H9 (cell line): Measurements from ENCODE around the gene POU2F3. TPM values are rescaled to one million over a fixed set of nuclear protein-coding genes. Genes with fewer than 3 reads are reported as not detected.

Experiments
- DNase-seq: peaks from one replicate; pipeline ENCODE4 v3.0.0-alpha.2; 2017
- H2AFZ ChIP-seq: one replicate; pipeline ENCODE4 v1.6.1; 2013; ENCODE audit warnings: mild to moderate bottlenecking, low read length, control low read depth, moderate library complexity
- H2AK5ac ChIP-seq: 2 replicates; pipeline ENCODE4 v1.6.1; 2013; ENCODE audit warnings: low read length, control low read depth, mixed read lengths; ENCODE audit not compliant: insufficient read length
- H2BK120ac ChIP-seq: one replicate; pipeline ENCODE4 v1.6.1; 2013; ENCODE audit warnings: low read depth, mild to moderate bottlenecking, low read length, control low read depth, inconsistent platforms; ENCODE audit not compliant: poor library complexity, severe bottlenecking
- H2BK12ac ChIP-seq: 2 replicates; pipeline ENCODE4 v1.6.1; 2013; ENCODE audit warnings: low read length, control low read depth, mixed read lengths, low read depth; ENCODE audit not compliant: insufficient read length
- H2BK15ac ChIP-seq: 2 replicates; pipeline ENCODE4 v1.6.1; 2013; ENCODE audit warnings: low read depth, low read length, control low read depth
- H2BK20ac ChIP-seq: one replicate; pipeline ENCODE4 v1.6.1; 2013; ENCODE audit warnings: low read depth, mild to moderate bottlenecking, low read length, control low read depth, inconsistent platforms; ENCODE audit not compliant: poor library complexity, severe bottlenecking
- H2BK5ac ChIP-seq: 2 replicates; pipeline ENCODE4 v1.6.1; 2013; ENCODE audit warnings: low read length, control low read depth, mixed read lengths; ENCODE audit not compliant: insufficient read length
- H3K14ac ChIP-seq: 2 replicates; pipeline ENCODE4 v1.6.1; 2013; ENCODE audit warnings: low read length, control low read depth; ENCODE audit not compliant: insufficient read depth
- H3K18ac ChIP-seq: 2 replicates; pipeline ENCODE4 v1.6.1; 2013; ENCODE audit warnings: low read depth, mild to moderate bottlenecking, mixed read lengths, low read length, control low read depth; ENCODE audit not compliant: insufficient read length
- H3K23ac ChIP-seq: 2 replicates; pipeline ENCODE4 v1.6.1; 2013; ENCODE audit warnings: low read length, control low read depth, mixed read lengths, low read depth; ENCODE audit not compliant: insufficient read length
- H3K23me2 ChIP-seq: 2 replicates; pipeline ENCODE4 v1.6.1; 2013; ENCODE audit warnings: low read depth, mild to moderate bottlenecking, mixed read lengths, low read length, control low read depth; ENCODE audit not compliant: insufficient read length, poor library complexity, severe bottlenecking
- H3K27ac ChIP-seq: 2 replicates; pipeline ENCODE4 v1.5.1; 2013; ENCODE audit warnings: low read length, control low read depth, mixed read lengths, low read depth; ENCODE audit not compliant: insufficient read length
- H3K27me3 ChIP-seq: 2 replicates; pipeline ENCODE4 v1.6.1; 2013; ENCODE audit warnings: low read length, control low read depth, inconsistent platforms; ENCODE audit not compliant: insufficient read depth
- H3K4ac ChIP-seq: 2 replicates; pipeline ENCODE4 v1.6.1; 2013; ENCODE audit warnings: low read depth, mild to moderate bottlenecking, control low read depth, inconsistent platforms, low read length, moderate library complexity
- H3K4me1 ChIP-seq: 2 replicates; pipeline ENCODE4 v1.6.1; 2013; ENCODE audit warnings: low read length, control low read depth, inconsistent platforms; ENCODE audit not compliant: insufficient read depth
- H3K4me2 ChIP-seq: 2 replicates; pipeline ENCODE4 v1.6.1; 2013; ENCODE audit warnings: low read length, control low read depth, mixed read lengths; ENCODE audit not compliant: insufficient read length, insufficient read depth
- H3K56ac ChIP-seq: 2 replicates; pipeline ENCODE4 v1.6.1; 2013; ENCODE audit warnings: low read depth, mild to moderate bottlenecking, mixed read lengths, low read length, control low read depth; ENCODE audit not compliant: insufficient read length
- H3K79me1 ChIP-seq: 2 replicates; pipeline ENCODE4 v1.6.1; 2013; ENCODE audit warnings: low read depth, mild to moderate bottlenecking, moderate library complexity, low read length, control low read depth, inconsistent platforms; ENCODE audit not compliant: insufficient read depth, poor library complexity, severe bottlenecking
- H3K79me2 ChIP-seq: 2 replicates; pipeline ENCODE4 v1.6.1; 2013; ENCODE audit warnings: low read length, control low read depth, inconsistent platforms; ENCODE audit not compliant: insufficient read depth
- H3K9ac ChIP-seq: 2 replicates; pipeline ENCODE4 v1.6.1; 2013; ENCODE audit warnings: low read length, control low read depth, mixed read lengths; ENCODE audit not compliant: insufficient read length; ENCODE audit errors: extremely low read depth
- H3K9me3 ChIP-seq: one replicate; pipeline ENCODE4 v1.6.1; 2013; ENCODE audit warnings: low read depth, low read length, inconsistent platforms; ENCODE audit not compliant: control insufficient read depth
- H3T11ph ChIP-seq: one replicate; pipeline ENCODE4 v1.6.1; 2013; ENCODE audit warnings: mild to moderate bottlenecking, low read length, control low read depth, inconsistent platforms
- H4K20me1 ChIP-seq: one replicate; pipeline ENCODE4 v1.6.1; 2013; ENCODE audit not compliant: control insufficient read depth, insufficient read length, insufficient read depth
- H4K5ac ChIP-seq: 2 replicates; pipeline ENCODE4 v1.6.1; 2013; ENCODE audit warnings: low read depth, mild to moderate bottlenecking, mixed read lengths, low read length, control low read depth; ENCODE audit not compliant: insufficient read length
- H4K8ac ChIP-seq: replicated peaks from 2 replicates; pipeline ENCODE4 v1.6.1; 2013; ENCODE audit warnings: low read length, control low read depth, mixed read lengths, low read depth; ENCODE audit not compliant: insufficient read length
- H4K91ac ChIP-seq: 2 replicates; pipeline ENCODE4 v1.6.1; 2013; ENCODE audit warnings: low read depth, mild to moderate bottlenecking, moderate library complexity, mixed read lengths, low read length, control low read depth; ENCODE audit not compliant: insufficient read length
- H3K27ac Mint-ChIP-seq, 3 experiments: 2 replicates in 2 of 3; 3 replicates in 1 of 3; pipeline ENCODE4 v1.8.0; 2020 to 2021; ENCODE audit warnings: mixed read lengths in 3 of 3, mild to moderate bottlenecking in 1 of 3, moderate library complexity in 1 of 3
- H3K27me3 Mint-ChIP-seq: 2 replicates; pipeline ENCODE4 v1.8.0; 2021; ENCODE audit warnings: low read depth, mild to moderate bottlenecking, moderate library complexity, mixed read lengths
- H3K36me3 Mint-ChIP-seq, 3 experiments: 2 replicates in 2 of 3; 3 replicates in 1 of 3; pipeline ENCODE4 v1.8.0; 2020 to 2021; ENCODE audit warnings: low read depth in 3 of 3, mixed read lengths in 3 of 3; ENCODE audit not compliant: insufficient read depth in 1 of 3
- H3K4me1 Mint-ChIP-seq, 2 experiments: 2 replicates each; pipeline ENCODE4 v1.8.0; 2020; ENCODE audit warnings: mixed read lengths in 2 of 2
- H3K4me3 Mint-ChIP-seq, 2 experiments: 2 replicates in 1 of 2; 3 replicates in 1 of 2; pipeline ENCODE4 v1.8.0; 2020 to 2021; ENCODE audit warnings: mild to moderate bottlenecking in 2 of 2, mixed read lengths in 2 of 2, moderate library complexity in 1 of 2
- H3K9me3 Mint-ChIP-seq, 2 experiments: 2 replicates in 1 of 2; 3 replicates in 1 of 2; pipeline ENCODE4 v1.8.0; 2020; ENCODE audit warnings: mild to moderate bottlenecking in 2 of 2, mixed read lengths in 2 of 2, moderate library complexity in 1 of 2
- WGBS: extraction: QIAGEN DNeasy Blood & Tissue Kit; methylation state at CpG from one replicate; pipeline ENCODE4 v1.1.7; 2013; ENCODE audit warnings: missing lambda C conversion rate, low lambda C conversion rate, mixed read lengths; ENCODE audit not compliant: insufficient read length; ENCODE audit errors: extremely low coverage; 5-methylcytosine and 5-hydroxymethylcytosine counted together
- total RNA-seq: library from RNA; stranded (reverse); gene quantifications from 2 replicates; pipeline ENCODE4 v1.2.1, GENCODE V29; 2021
- TF ChIP-seq, protein P1 (sequence below): fragments of 200-600 bp; sonication (generic); conservative IDR thresholded peaks from 3 replicates; pipeline ENCODE4 v1.8.0; 2021; ENCODE audit warnings: antibody characterized with exemption, mild to moderate bottlenecking

POU2F3 gene
- total RNA-seq, 1 experiment from 2014 or later = 1.1 TPM

- Histone ChIP-seq H2AFZ (no peak overlapping the region), H2BK12ac (no peak overlapping the region), H3T11ph (no peak overlapping the region), H2BK120ac (no peak overlapping the region), H3K79me1 (no peaks in the 10 kb centered on the region), H2BK5ac (no peak overlapping the region), H4K20me1 (no peaks in the 10 kb centered on the region), H3K27ac (no peak overlapping the region), H3K4ac (no peak overlapping the region), H2BK20ac (no peak overlapping the region), H4K8ac (no peak overlapping the region), H2BK15ac (no peak overlapping the region), H4K5ac (no peak overlapping the region), H3K9me3 (no peaks in the 10 kb centered on the region), H3K4me1 (no peaks in the 10 kb centered on the region), H3K18ac (no peak overlapping the region), H3K4me2 (no peak overlapping the region), H3K56ac (no peak overlapping the region), H3K79me2 (no peaks in the 10 kb centered on the region), H3K23ac (no peak overlapping the region), H2AK5ac (no peak overlapping the region), H3K14ac (no peak overlapping the region), H3K9ac (no peak overlapping the region), H3K27me3 (peaks cover 24% of the 10 kb centered on the region; the same call in 1 of the 2 replicates), H4K91ac (no peak overlapping the region), H3K23me2 (no peaks in the 10 kb centered on the region)
- no peak for DNase-seq
- Mint-ChIP-seq H3K36me3 (no peaks in the 10 kb centered on the region), H3K27ac (no peak overlapping the region), H3K27me3 (peaks cover 97% of the 10 kb centered on the region), H3K4me3 (no peak overlapping the region), H3K4me1 (peaks cover 39 to 55% of the 10 kb centered on the region in 2 experiments), H3K9me3 (peaks cover 0 to 3% of the 10 kb centered on the region in 2 experiments; a peak in 1 of 5 replicates)
- TF ChIP-seq, protein P1, sequence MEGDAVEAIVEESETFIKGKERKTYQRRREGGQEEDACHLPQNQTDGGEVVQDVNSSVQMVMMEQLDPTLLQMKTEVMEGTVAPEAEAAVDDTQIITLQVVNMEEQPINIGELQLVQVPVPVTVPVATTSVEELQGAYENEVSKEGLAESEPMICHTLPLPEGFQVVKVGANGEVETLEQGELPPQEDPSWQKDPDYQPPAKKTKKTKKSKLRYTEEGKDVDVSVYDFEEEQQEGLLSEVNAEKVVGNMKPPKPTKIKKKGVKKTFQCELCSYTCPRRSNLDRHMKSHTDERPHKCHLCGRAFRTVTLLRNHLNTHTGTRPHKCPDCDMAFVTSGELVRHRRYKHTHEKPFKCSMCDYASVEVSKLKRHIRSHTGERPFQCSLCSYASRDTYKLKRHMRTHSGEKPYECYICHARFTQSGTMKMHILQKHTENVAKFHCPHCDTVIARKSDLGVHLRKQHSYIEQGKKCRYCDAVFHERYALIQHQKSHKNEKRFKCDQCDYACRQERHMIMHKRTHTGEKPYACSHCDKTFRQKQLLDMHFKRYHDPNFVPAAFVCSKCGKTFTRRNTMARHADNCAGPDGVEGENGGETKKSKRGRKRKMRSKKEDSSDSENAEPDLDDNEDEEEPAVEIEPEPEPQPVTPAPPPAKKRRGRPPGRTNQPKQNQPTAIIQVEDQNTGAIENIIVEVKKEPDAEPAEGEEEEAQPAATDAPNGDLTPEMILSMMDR = no peak
- WGBS = no CpG with 5 or more reads among the region's 5 CpGs
Observed at GRCh38 chr11:120198403-120198786, 41.5 kb upstream of the POU2F3 start.
